Ascending aorta (tissue), 2 donors: ENCODE measurements around the gene PPFIBP2. TPM values are rescaled to one million over a fixed set of nuclear protein-coding genes. Genes with fewer than 3 reads are reported as not detected.

Experiments used
- DNase-seq, 2 donors: peaks; one replicate each; pipeline ENCODE4 v3.0.0-alpha.2; 2019; ENCODE audit warnings: low spot score in 2 of 2
- H3K27ac ChIP-seq, 2 donors: fragments of 200-600 bp; sonication (generic); one replicate each; pipeline ENCODE4 v1.5.1; 2016 to 2017; ENCODE audit warnings: mild to moderate bottlenecking in 1 of 2
- H3K27me3 ChIP-seq: fragments of 200-600 bp; sonication (generic); one replicate; pipeline ENCODE4 v1.5.1; 2017
- H3K36me3 ChIP-seq, 2 donors: fragments of 200-600 bp; sonication (generic); one replicate each; pipeline ENCODE4 v1.5.1; 2016
- H3K4me1 ChIP-seq, 2 donors: fragments of 200-600 bp; sonication (generic); one replicate each; pipeline ENCODE4 v1.5.1; 2016 to 2017; ENCODE audit warnings: mild to moderate bottlenecking in 1 of 2
- H3K4me3 ChIP-seq, 2 donors: fragments of 200-600 bp; sonication (generic); one replicate each; pipeline ENCODE4 v1.5.1; 2016 to 2017; ENCODE audit warnings: mild to moderate bottlenecking in 1 of 2
- H3K9me3 ChIP-seq, 2 donors: fragments of 200-600 bp; sonication (generic); one replicate each; pipeline ENCODE4 v1.5.1; 2016
- intact Hi-C: fragments of 100-400 bp; cut with DNase I; formaldehyde crosslinking; loops from one replicate; pipeline ENCODE4 v1.15.1; 2023
- total RNA-seq: library from RNA; depleted of rRNA; stranded (reverse); fragments of >200 nt; gene quantifications from one replicate; pipeline ENCODE4 v1.1.0, GENCODE V29; 2016
- TF ChIP-seq, protein P1 (sequence below), 3 experiments: fragments of 200-600 bp in 2 of 3; fragments of 450-650 bp in 1 of 3; sonication (generic) in 2 of 3; IDR thresholded peaks; one replicate each; pipeline ENCODE4 v1.5.1; 2016 to 2019; ENCODE audit warnings: antibody characterized with exemption in 3 of 3, mild to moderate bottlenecking in 1 of 3, moderate library complexity in 1 of 3

The PPFIBP2 gene
- total RNA-seq, 1 donor from 2014 or later = 4.2 TPM

DNA sequence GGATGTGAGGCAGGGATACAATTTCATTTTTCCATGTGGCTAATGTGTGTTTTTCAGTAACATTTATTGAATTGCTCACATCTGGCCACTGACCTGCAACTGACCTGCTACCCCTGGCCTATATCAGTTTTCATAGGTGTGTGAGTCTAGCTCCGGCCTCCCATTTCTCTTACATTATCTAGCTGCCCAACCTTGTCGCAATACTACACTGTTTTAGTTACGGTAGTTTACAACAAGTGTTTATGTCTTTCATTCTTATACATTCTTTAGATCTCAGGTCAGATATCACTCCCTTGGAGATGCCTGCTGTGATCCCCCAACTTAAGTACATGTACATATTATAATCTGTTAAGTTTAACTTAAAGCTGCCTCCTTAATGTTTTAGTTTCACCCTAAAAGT is 161.8 kb downstream of the PPFIBP2 start:
- Histone ChIP-seq H3K4me1 (peaks cover 0 to 9% of the 10 kb centered on the region in 2 donors), H3K4me3 (no peak overlapping the region), H3K9me3 (no peaks in the 10 kb centered on the region), H3K36me3 (no peaks in the 10 kb centered on the region), H3K27ac (no peak overlapping the region), H3K27me3 (no peaks in the 10 kb centered on the region)
- TF ChIP-seq, protein P1, sequence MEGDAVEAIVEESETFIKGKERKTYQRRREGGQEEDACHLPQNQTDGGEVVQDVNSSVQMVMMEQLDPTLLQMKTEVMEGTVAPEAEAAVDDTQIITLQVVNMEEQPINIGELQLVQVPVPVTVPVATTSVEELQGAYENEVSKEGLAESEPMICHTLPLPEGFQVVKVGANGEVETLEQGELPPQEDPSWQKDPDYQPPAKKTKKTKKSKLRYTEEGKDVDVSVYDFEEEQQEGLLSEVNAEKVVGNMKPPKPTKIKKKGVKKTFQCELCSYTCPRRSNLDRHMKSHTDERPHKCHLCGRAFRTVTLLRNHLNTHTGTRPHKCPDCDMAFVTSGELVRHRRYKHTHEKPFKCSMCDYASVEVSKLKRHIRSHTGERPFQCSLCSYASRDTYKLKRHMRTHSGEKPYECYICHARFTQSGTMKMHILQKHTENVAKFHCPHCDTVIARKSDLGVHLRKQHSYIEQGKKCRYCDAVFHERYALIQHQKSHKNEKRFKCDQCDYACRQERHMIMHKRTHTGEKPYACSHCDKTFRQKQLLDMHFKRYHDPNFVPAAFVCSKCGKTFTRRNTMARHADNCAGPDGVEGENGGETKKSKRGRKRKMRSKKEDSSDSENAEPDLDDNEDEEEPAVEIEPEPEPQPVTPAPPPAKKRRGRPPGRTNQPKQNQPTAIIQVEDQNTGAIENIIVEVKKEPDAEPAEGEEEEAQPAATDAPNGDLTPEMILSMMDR (IDR thresholded peaks at IDR 0.05) = no peak
- intact Hi-C loops = no loop called here
- no peak for DNase-seq

GRCh38 chr11:7677071-7677470 is 163.3 kb downstream of the PPFIBP2 start:
- DNase-seq = no peak
- Histone ChIP-seq H3K36me3 (no peaks in the 10 kb centered on the region), H3K4me1 (peaks cover 0 to 9% of the 10 kb centered on the region in 2 donors), H3K9me3 (no peaks in the 10 kb centered on the region), H3K27ac (no peak overlapping the region), H3K4me3 (no peak overlapping the region), H3K27me3 (no peaks in the 10 kb centered on the region)
- intact Hi-C loops = no loop called here
- TF ChIP-seq, protein P1 (IDR thresholded peaks at IDR 0.05) = no peak

- Histone ChIP-seq H3K36me3 (no peaks in the 10 kb centered on the region), H3K27ac (no peak overlapping the region), H3K27me3 (no peaks in the 10 kb centered on the region), H3K4me1 (peaks cover 0 to 7% of the 10 kb centered on the region in 2 donors), H3K4me3 (no peak overlapping the region), H3K9me3 (no peaks in the 10 kb centered on the region)
- DNase-seq = no peak
- intact Hi-C loops = no loop called here
- TF ChIP-seq, protein P1 (IDR thresholded peaks at IDR 0.05) = no peak
Observed at GRCh38 chr11:7677796-7678201, 164.0 kb downstream of the PPFIBP2 start.

DNA sequence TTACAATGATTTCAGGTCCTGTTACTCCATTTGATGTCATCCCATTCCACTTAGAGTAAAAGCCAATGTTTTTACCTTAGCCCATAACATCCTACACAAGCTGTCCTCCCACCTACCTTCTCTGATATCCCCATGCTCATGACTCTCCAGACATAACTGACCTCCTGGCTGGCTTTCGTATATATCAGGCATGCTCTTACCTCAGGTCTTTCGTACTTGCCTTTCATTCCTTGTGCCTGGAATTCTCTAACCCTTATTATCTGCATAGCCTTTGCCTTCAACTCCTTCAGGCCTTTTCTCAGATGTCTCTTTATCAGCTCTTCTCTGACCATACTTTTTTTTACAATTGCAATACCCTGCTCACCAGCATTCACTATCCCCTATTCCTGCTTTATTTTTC is 169.8 kb downstream of the PPFIBP2 start:
- TF ChIP-seq, protein P1 (IDR thresholded peaks at IDR 0.05) = no peak
- Histone ChIP-seq H3K27me3 (no peaks in the 10 kb centered on the region), H3K4me1 (peaks cover 0 to 2% of the 10 kb centered on the region in 2 donors), H3K27ac (no peak overlapping the region), H3K36me3 (no peaks in the 10 kb centered on the region), H3K4me3 (no peak overlapping the region), H3K9me3 (no peaks in the 10 kb centered on the region)
- intact Hi-C loops = no loop called here
- DNase-seq = no peak

- H3K27me3 ChIP-seq = no peaks in the 10 kb centered on the region
- intact Hi-C loops = no loop called here
- DNase-seq = no peak
- peaks cover 0 to 2% of the 10 kb centered on the region in 2 donors for H3K4me1 ChIP-seq
- no peaks in the 10 kb centered on the region for H3K36me3 ChIP-seq
- no peak overlapping the region for H3K4me3 ChIP-seq
- TF ChIP-seq, protein P1 (IDR thresholded peaks at IDR 0.05) = no peak
- no peak overlapping the region for H3K27ac ChIP-seq
- no peaks in the 10 kb centered on the region for H3K9me3 ChIP-seq
Observed at GRCh38 chr11:7686761-7687160, 173.0 kb downstream of the PPFIBP2 start.

DNA sequence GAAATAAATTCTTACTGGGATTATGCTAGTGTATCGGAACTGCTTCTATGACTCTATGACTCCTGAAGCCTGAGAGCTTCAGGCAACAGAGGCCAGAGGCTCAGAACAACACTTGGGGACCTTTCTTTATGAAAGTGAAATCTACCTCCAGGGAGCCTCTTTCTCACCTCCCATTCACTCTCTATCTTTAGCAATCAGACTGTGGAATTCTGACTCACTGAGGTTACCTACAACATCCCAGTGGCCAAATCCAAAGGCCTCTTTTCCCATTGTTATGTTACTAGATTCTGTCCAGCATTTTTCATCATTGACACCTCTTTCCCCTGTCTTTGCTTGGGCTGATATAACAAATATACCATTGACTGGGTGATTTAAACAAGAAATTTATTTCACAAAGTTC is 173.6 kb downstream of the PPFIBP2 start:
- no peaks in the 10 kb centered on the region for H3K36me3 ChIP-seq
- H3K9me3 ChIP-seq = no peaks in the 10 kb centered on the region
- H3K27me3 ChIP-seq = no peaks in the 10 kb centered on the region
- H3K27ac ChIP-seq = no peak overlapping the region
- peaks cover 0 to 2% of the 10 kb centered on the region in 2 donors for H3K4me1 ChIP-seq
- TF ChIP-seq, protein P1 (IDR thresholded peaks at IDR 0.05) = no peak
- DNase-seq = no peak
- intact Hi-C loops = no loop called here
- no peak overlapping the region for H3K4me3 ChIP-seq
